Measurements from ENCODE around the gene SLC17A5. TPM values are rescaled to one million over a fixed set of nuclear protein-coding genes. Genes with fewer than 3 reads are reported as not detected.

SLC17A5 gene
- total and polyA plus RNA-seq, 10 of the 15 experiments (the other 5 are each of a cell fraction or from before 2014, with no cell fraction given) = 2.3 to 7.2 (median 5.0) TPM

DNA sequence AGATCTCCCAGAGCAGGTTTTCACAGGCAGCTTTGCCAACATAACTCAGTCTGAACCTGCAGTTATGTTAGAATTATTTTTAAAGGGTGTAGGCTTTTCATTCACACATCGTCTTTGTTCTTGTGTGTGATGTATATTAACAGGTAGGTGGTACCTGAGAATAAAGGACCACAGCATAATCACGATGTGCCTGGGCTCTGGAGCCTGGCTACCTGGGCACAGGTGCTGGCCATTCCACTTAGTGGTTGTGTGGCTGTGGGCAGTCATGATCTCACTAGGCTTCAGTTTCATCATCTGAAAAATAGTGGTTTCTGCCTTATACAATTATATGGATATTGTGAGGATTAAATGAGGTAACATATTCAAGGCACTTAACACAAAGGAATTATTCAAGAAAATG is 48.7 kb upstream of the SLC17A5 start:
- ChIA-PET CTCF (interaction anchor here (1.3 kb wide), 1 partner anchor 20 kb away, joined by 3 read pairs; no protein-coding TSS in a partner anchor), POLR2A (no interaction called here), SMC1A (ENCODE audit: uncharacterized antibody, unreplicated experiment) (interaction anchor here (1.5 kb wide), 1 partner anchor 26 kb away, joined by 6 read pairs; no protein-coding TSS in a partner anchor), RAD21 (ENCODE audit: unreplicated experiment) (interaction anchor here (0.7 kb wide), 1 partner anchor 31 kb away, joined by 3 read pairs; no protein-coding TSS in a partner anchor)
- DNase-seq (ENCODE audit: low read depth, low spot score) (no peak), FAIRE-seq (no peak), ATAC-seq (no peak)
- Histone ChIP-seq H3K4me2 (ENCODE audit: control insufficient read depth, insufficient read depth) (no peak overlapping the region), H3K9ac (ENCODE audit: control insufficient read depth, insufficient read depth, low read length) (no peak overlapping the region), H3K79me2 (ENCODE audit: control insufficient read depth, insufficient read depth, low read length) (no peaks in the 10 kb centered on the region), H3K27ac (ENCODE audit: control insufficient read depth, insufficient read depth) (no peak overlapping the region), H4K20me1 (ENCODE audit: control insufficient read depth, insufficient read depth) (no peaks in the 10 kb centered on the region), H3K4me3 (no peak overlapping the region), H3K4me1 (ENCODE audit: control insufficient read depth, insufficient read depth, low read length) (no peaks in the 10 kb centered on the region), H3K27me3 (replicated peaks in 1 of 2; ENCODE audit: control insufficient read depth in 2 of 2, insufficient read depth in 2 of 2, low read length in 1 of 2) (no peaks in the 10 kb centered on the region; a peak in 1 of 4 replicates), H3K36me3 (ENCODE audit: control insufficient read depth in 2 of 2, insufficient read depth in 2 of 2, low read length in 1 of 2) (no peaks in the 10 kb centered on the region), H2AFZ (ENCODE audit: control insufficient read depth, low read depth, low read length) (no peak overlapping the region), H3K9me3 (replicated peaks; ENCODE audit: control insufficient read depth, insufficient read depth, low read length) (no peaks in the 10 kb centered on the region)
- in situ Hi-C loops (cut with MboI) = no loop called here
- BruUV-seq (replicated peaks) = no TSS peak
- WGBS (ENCODE audit: insufficient coverage, insufficient replicate concordance, low lambda C conversion rate, missing lambda C conversion rate) = 28% methylated on average over 2 of the region's 2 CpGs
- TF ChIP-seq MEF2B (IDR thresholded peaks at IDR 0.05; ENCODE audit: partially characterized antibody, poor library complexity, severe bottlenecking) (no peak), NFIC (IDR thresholded peaks at IDR 0.05; ENCODE audit: low read depth, low read length) (no peak), MYB (IDR thresholded peaks at IDR 0.05; ENCODE audit: borderline replicate concordance, low read depth, low read length) (no peak), MTA3 (IDR thresholded peaks at IDR 0.05; ENCODE audit: borderline replicate concordance, low read length) (no peak), POU2F2 (IDR thresholded peaks at IDR 0.05; ENCODE audit: borderline replicate concordance, low read depth, low read length) (no peak)
- TF ChIP-seq, protein P1, sequence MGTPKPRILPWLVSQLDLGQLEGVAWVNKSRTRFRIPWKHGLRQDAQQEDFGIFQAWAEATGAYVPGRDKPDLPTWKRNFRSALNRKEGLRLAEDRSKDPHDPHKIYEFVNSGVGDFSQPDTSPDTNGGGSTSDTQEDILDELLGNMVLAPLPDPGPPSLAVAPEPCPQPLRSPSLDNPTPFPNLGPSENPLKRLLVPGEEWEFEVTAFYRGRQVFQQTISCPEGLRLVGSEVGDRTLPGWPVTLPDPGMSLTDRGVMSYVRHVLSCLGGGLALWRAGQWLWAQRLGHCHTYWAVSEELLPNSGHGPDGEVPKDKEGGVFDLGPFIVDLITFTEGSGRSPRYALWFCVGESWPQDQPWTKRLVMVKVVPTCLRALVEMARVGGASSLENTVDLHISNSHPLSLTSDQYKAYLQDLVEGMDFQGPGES (IDR thresholded peaks at IDR 0.05) = no peak
- TF ChIP-seq, protein P2, sequence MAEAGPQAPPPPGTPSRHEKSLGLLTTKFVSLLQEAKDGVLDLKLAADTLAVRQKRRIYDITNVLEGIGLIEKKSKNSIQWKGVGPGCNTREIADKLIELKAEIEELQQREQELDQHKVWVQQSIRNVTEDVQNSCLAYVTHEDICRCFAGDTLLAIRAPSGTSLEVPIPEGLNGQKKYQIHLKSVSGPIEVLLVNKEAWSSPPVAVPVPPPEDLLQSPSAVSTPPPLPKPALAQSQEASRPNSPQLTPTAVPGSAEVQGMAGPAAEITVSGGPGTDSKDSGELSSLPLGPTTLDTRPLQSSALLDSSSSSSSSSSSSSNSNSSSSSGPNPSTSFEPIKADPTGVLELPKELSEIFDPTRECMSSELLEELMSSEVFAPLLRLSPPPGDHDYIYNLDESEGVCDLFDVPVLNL (IDR thresholded peaks at IDR 0.05; ENCODE audit: low read depth, low read length) = no peak
- intact Hi-C loops (cut with micrococcal nuclease; ENCODE audit: unreplicated experiment) = no loop called here
